IMR-90 (cell line): ENCODE measurements around the gene PAK6. TPM values are rescaled to one million over a fixed set of nuclear protein-coding genes. Genes with fewer than 3 reads are reported as not detected.
A peak's percentile ranks its signal among the peaks of the same experiment; 100 is the strongest.

ENCODE experiments used
- ATAC-seq: fragments of 200-7000 bp; cut with Tn5 transposase; 2 replicates; pipeline ENCODE4 v1.9.1; 2020; ENCODE audit warnings: low read depth, mild to moderate bottlenecking, moderate library complexity
- BruUV-seq: library from RNA; stranded (reverse); fragments of 400-500 nt; replicated peaks from 2 replicates; lab custom pipeline; 2021; lab: Mats Ljungman, UMichigan
- CTCF ChIA-PET: fragments of 300-600 bp; formaldehyde crosslinking; extraction: SDS; loops from one replicate; lab custom pipeline; 2021; ENCODE audit warnings: antibody characterized with exemption; lab: Yijun Ruan, JAX
- POLR2A ChIA-PET: fragments of 300-600 bp; sonication (Branson Sonifier 250); formaldehyde crosslinking; loops from one replicate; lab custom pipeline; 2022; ENCODE audit warnings: antibody characterized with exemption; ENCODE audit not compliant: unreplicated experiment; lab: Charles Lee
- DNase-seq: peaks from one replicate; pipeline ENCODE4 v3.0.0; 2013
- H2AFZ ChIP-seq: replicated peaks from 2 replicates; pipeline ENCODE3; 2013; ENCODE audit warnings: low read length, mild to moderate bottlenecking; ENCODE audit not compliant: poor library complexity
- H2AK5ac ChIP-seq: 2 replicates; pipeline ENCODE4 v1.6.1; 2013; ENCODE audit warnings: low read depth, low read length, inconsistent platforms
- H2AK9ac ChIP-seq: replicated peaks from 2 replicates; pipeline ENCODE3; 2013; ENCODE audit warnings: mild to moderate bottlenecking, low read depth, low read length, moderate library complexity; ENCODE audit not compliant: poor library complexity
- H2BK120ac ChIP-seq: 2 replicates; pipeline ENCODE4 v1.6.1; 2013; ENCODE audit warnings: low read depth, low read length, inconsistent platforms
- H2BK15ac ChIP-seq: 3 replicates; pipeline ENCODE4 v1.6.1; 2013; ENCODE audit warnings: low read depth, low read length, inconsistent platforms
- H2BK20ac ChIP-seq: 2 replicates; pipeline ENCODE4 v1.6.1; 2013; ENCODE audit warnings: low read depth, mild to moderate bottlenecking, inconsistent platforms, low read length, moderate library complexity
- H2BK5ac ChIP-seq: 2 replicates; pipeline ENCODE4 v1.6.1; 2013; ENCODE audit warnings: mild to moderate bottlenecking, low read depth, low read length, inconsistent platforms; ENCODE audit not compliant: poor library complexity, severe bottlenecking
- H3K14ac ChIP-seq: replicated peaks from 2 replicates; pipeline ENCODE4 v1.6.1; 2013; ENCODE audit warnings: low read depth, low read length, inconsistent platforms
- H3K18ac ChIP-seq: 2 replicates; pipeline ENCODE4 v1.6.1; 2013; ENCODE audit warnings: low read depth, low read length, control low read depth
- H3K23ac ChIP-seq: 2 replicates; pipeline ENCODE4 v1.6.1; 2013; ENCODE audit warnings: low read depth, low read length, inconsistent platforms
- H3K27ac ChIP-seq: 2 replicates; pipeline ENCODE4 v1.5.1; 2013; ENCODE audit warnings: mild to moderate bottlenecking, control low read depth, low read length; ENCODE audit not compliant: insufficient read depth
- H3K27me3 ChIP-seq: 2 replicates; pipeline ENCODE4 v1.6.1; 2013; ENCODE audit warnings: low read length; ENCODE audit not compliant: control insufficient read depth, insufficient read depth
- H3K36me3 ChIP-seq: 2 replicates; pipeline ENCODE4 v1.6.1; 2013; ENCODE audit warnings: low read length, mixed read lengths; ENCODE audit not compliant: control insufficient read depth, insufficient read depth
- H3K4ac ChIP-seq: 2 replicates; pipeline ENCODE4 v1.6.1; 2013; ENCODE audit warnings: low read depth, low read length, inconsistent platforms
- H3K4me1 ChIP-seq: 2 replicates; pipeline ENCODE4 v1.6.1; 2013; ENCODE audit warnings: low read length, mixed read lengths; ENCODE audit not compliant: control insufficient read depth, insufficient read depth
- H3K4me2 ChIP-seq: 2 replicates; pipeline ENCODE4 v1.6.1; 2013; ENCODE audit warnings: low read depth, mild to moderate bottlenecking, control low read depth, low read length, moderate library complexity
- H3K4me3 ChIP-seq: 2 replicates; pipeline ENCODE4 v1.5.1; 2013; ENCODE audit warnings: low read depth, mild to moderate bottlenecking, control low read depth, low read length, moderate library complexity; ENCODE audit not compliant: insufficient read depth
- H3K56ac ChIP-seq: 2 replicates; pipeline ENCODE4 v1.6.1; 2013; ENCODE audit warnings: low read length, inconsistent platforms; ENCODE audit not compliant: insufficient read depth; ENCODE audit errors: extremely low read depth
- H3K79me1 ChIP-seq, 2 experiments: 2 replicates each; pipeline ENCODE4 v1.6.1; 2013; ENCODE audit warnings: low read length in 2 of 2, inconsistent platforms in 1 of 2, low read depth in 1 of 2
- H3K9ac ChIP-seq: 2 replicates; pipeline ENCODE4 v1.6.1; 2013; ENCODE audit warnings: low read depth, low read length, control low read depth
- H3K9me1 ChIP-seq: 2 replicates; pipeline ENCODE4 v1.6.1; 2013; ENCODE audit warnings: low read length, inconsistent platforms; ENCODE audit not compliant: insufficient read depth
- H3K9me3 ChIP-seq: 2 replicates; pipeline ENCODE4 v1.6.1; 2013; ENCODE audit warnings: low read length; ENCODE audit not compliant: control insufficient read depth, insufficient read depth
- H4K20me1 ChIP-seq: 2 replicates; pipeline ENCODE4 v1.6.1; 2013; ENCODE audit warnings: low read length, inconsistent platforms; ENCODE audit not compliant: insufficient read depth
- H4K5ac ChIP-seq: 2 replicates; pipeline ENCODE4 v1.6.1; 2013; ENCODE audit warnings: mild to moderate bottlenecking, low read depth, low read length, control low read depth
- H4K8ac ChIP-seq, 2 experiments: 2 replicates each; pipeline ENCODE4 v1.6.1; 2013; ENCODE audit warnings: low read depth in 2 of 2, low read length in 2 of 2, control low read depth in 1 of 2, inconsistent platforms in 1 of 2
- H4K91ac ChIP-seq: 2 replicates; pipeline ENCODE4 v1.6.1; 2013; ENCODE audit warnings: low read depth, low read length, inconsistent platforms; ENCODE audit not compliant: insufficient read depth
- BHLHE40 ChIP-seq: fragments of 150-350 bp; IDR thresholded peaks from 2 replicates; pipeline ENCODE4 v1.6.1; 2016; ENCODE audit warnings: mild to moderate bottlenecking, low read depth, low read length
- FOS ChIP-seq: fragments of 150-350 bp; IDR thresholded peaks from 2 replicates; pipeline ENCODE4 v1.6.1; 2016; ENCODE audit warnings: low read depth, low read length
- RFX5 ChIP-seq: IDR thresholded peaks from 2 replicates; pipeline ENCODE4 v1.8.0; 2012; ENCODE audit warnings: low read depth, mild to moderate bottlenecking, low read length, moderate library complexity
- SMC3 ChIP-seq: fragments of 150-350 bp; IDR thresholded peaks from 2 replicates; pipeline ENCODE4 v1.6.1; 2016; ENCODE audit warnings: low read depth, mild to moderate bottlenecking, antibody characterized with exemption, low read length, moderate library complexity
- WGBS, 2 experiments: methylation state at CpG; one replicate each; pipeline versions ENCODE4 v1.1.5 to v1.1.7; 2013; ENCODE audit warnings: missing lambda C conversion rate in 2 of 2; ENCODE audit not compliant: insufficient read length in 1 of 2; ENCODE audit errors: extremely low coverage in 2 of 2; 5-methylcytosine and 5-hydroxymethylcytosine counted together
- dilution Hi-C: fragments of 300-500 bp; cut with HindIII; formaldehyde crosslinking; loops from one replicate; pipeline ENCODE4 v1.14.3; 2018; ENCODE audit warnings: low sequenced_read_pairs; ENCODE audit not compliant: unreplicated experiment
- in situ Hi-C: fragments of 300-500 bp; cut with MboI; formaldehyde crosslinking; loops from 3 replicates; pipeline ENCODE4 v1.14.3; 2019; ENCODE audit warnings: low sequenced_read_pairs, inconsistent platforms, mixed read lengths
- intact Hi-C: fragments of 100-400 bp; cut with micrococcal nuclease; formaldehyde crosslinking; loops from 2 replicates; pipeline ENCODE4 v1.10.0; 2022
- polyA plus RNA-seq, 3 experiments: library from polyadenylated mRNA; depleted of rRNA; stranded (reverse); fragments of >200 nt; gene quantifications; 2 replicates each; pipeline ENCODE4 v1.2.3, GENCODE V29; 2012; ENCODE audit warnings: low replicate concordance in 1 of 3
- total RNA-seq: library from RNA; depleted of rRNA; stranded (reverse); fragments of >200 nt; gene quantifications from 2 replicates; pipeline ENCODE4 v1.2.3, GENCODE V29; 2012
- TF ChIP-seq, protein P1 (sequence below): fragments of 150-350 bp; IDR thresholded peaks from 2 replicates; pipeline ENCODE4 v1.6.1; 2017; ENCODE audit warnings: mild to moderate bottlenecking, antibody characterized with exemption, low read length, low read depth

Gene PAK6
- total and polyA plus RNA-seq, 2 of the 4 experiments (the other 2 are of a cell fraction), result 0.21 TPM; not detected in 1

GRCh38 chr15:40235201-40235885 is 3.5 kb upstream of the PAK6 start:
- peaks cover 5% of the 10 kb centered on the region; the same call in 1 of the 2 replicates for H3K4me1 ChIP-seq
- no peak for TF ChIP-seq FOS
- TF ChIP-seq SMC3, result no peak
- TF ChIP-seq BHLHE40, result no peak
- TF ChIP-seq RFX5, result no peak
- TF ChIP-seq, protein P1, sequence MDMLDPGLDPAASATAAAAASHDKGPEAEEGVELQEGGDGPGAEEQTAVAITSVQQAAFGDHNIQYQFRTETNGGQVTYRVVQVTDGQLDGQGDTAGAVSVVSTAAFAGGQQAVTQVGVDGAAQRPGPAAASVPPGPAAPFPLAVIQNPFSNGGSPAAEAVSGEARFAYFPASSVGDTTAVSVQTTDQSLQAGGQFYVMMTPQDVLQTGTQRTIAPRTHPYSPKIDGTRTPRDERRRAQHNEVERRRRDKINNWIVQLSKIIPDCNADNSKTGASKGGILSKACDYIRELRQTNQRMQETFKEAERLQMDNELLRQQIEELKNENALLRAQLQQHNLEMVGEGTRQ, result 0 out of 2 replicates have a peak, but pooled peaks have one; percentile 51
- H3K4me3 ChIP-seq, result no peak overlapping the region
- CTCF ChIA-PET, result no interaction called here
- no peaks in the 10 kb centered on the region for H4K20me1 ChIP-seq
- no peak overlapping the region for H2BK15ac ChIP-seq
- no peak overlapping the region for H3K4me2 ChIP-seq
- no peak overlapping the region for H3K27ac ChIP-seq
- H4K91ac ChIP-seq, result no peak overlapping the region
- H2BK120ac ChIP-seq, result no peak overlapping the region
- in situ Hi-C loops, result no loop called here
- H3K9me3 ChIP-seq, result no peaks in the 10 kb centered on the region
- no peak overlapping the region for H3K18ac ChIP-seq
- no peak overlapping the region for H2AK5ac ChIP-seq
- 0 out of 2 replicates have a peak, but pooled peaks cover 3% of the 10 kb centered on the region for H3K9me1 ChIP-seq
- H3K14ac ChIP-seq, result no peak overlapping the region
- no TSS peak for BruUV-seq
- DNase-seq (no peak), ATAC-seq (no peak)
- H3K27me3 ChIP-seq, result peaks cover 9% of the 10 kb centered on the region; the same call in 1 of the 2 replicates
- H2AK9ac ChIP-seq, result no peak overlapping the region
- H2AFZ ChIP-seq, result no peak overlapping the region
- intact Hi-C loops, result no loop called here
- POLR2A ChIA-PET, result no interaction called here
- H3K56ac ChIP-seq, result no peak overlapping the region
- H3K36me3 ChIP-seq, result no peaks in the 10 kb centered on the region
- H2BK20ac ChIP-seq, result no peak overlapping the region
- H3K9ac ChIP-seq, result no peak overlapping the region
- H3K23ac ChIP-seq, result no peak overlapping the region
- WGBS, 2 experiments, result 83% methylated on average over 1 of the region's 4 CpGs; no CpG with 5 or more reads in 1 of the 2 experiments
- dilution Hi-C loops, result no loop called here
- no peak overlapping the region for H4K8ac ChIP-seq
- H4K5ac ChIP-seq, result no peak overlapping the region
- H3K4ac ChIP-seq, result no peak overlapping the region
- no peaks in the 10 kb centered on the region for H3K79me1 ChIP-seq
- H2BK5ac ChIP-seq, result no peak overlapping the region
